Measurements from ENCODE around the gene HK3. TPM values are rescaled to one million over a fixed set of nuclear protein-coding genes. Genes with fewer than 3 reads are reported as not detected.

Gene HK3
- total RNA-seq, 2 donors from 2014 or later, result 1.8 to 3.6 TPM

DNA sequence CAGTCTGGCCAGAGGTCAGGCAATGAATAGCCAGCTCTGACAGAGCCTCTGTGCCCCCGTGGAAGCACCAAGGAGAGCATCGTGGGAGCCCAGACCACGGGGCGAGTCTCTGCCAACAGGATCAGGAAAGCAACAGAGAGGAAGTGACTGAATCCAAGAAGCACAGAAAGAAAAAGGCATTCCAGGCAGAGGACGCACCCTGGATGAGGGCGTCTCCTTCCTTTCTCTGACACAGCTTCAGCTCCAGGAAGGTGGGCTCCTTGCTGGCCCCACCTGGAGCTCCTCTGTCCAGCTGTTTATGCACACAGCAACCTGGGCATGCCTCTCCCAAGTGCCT, 16.6 kb downstream of the HK3 start:
- intact Hi-C loops (cut with DNase I), result no loop called here
- no peak overlapping the region for H3K4me3 ChIP-seq
- H3K9me3 ChIP-seq, result no peaks in the 10 kb centered on the region
- DNase-seq (no peak), ATAC-seq (no peak)
- TF ChIP-seq POLR2A (IDR thresholded peaks at IDR 0.05), result no peak
- TF ChIP-seq, protein P1, sequence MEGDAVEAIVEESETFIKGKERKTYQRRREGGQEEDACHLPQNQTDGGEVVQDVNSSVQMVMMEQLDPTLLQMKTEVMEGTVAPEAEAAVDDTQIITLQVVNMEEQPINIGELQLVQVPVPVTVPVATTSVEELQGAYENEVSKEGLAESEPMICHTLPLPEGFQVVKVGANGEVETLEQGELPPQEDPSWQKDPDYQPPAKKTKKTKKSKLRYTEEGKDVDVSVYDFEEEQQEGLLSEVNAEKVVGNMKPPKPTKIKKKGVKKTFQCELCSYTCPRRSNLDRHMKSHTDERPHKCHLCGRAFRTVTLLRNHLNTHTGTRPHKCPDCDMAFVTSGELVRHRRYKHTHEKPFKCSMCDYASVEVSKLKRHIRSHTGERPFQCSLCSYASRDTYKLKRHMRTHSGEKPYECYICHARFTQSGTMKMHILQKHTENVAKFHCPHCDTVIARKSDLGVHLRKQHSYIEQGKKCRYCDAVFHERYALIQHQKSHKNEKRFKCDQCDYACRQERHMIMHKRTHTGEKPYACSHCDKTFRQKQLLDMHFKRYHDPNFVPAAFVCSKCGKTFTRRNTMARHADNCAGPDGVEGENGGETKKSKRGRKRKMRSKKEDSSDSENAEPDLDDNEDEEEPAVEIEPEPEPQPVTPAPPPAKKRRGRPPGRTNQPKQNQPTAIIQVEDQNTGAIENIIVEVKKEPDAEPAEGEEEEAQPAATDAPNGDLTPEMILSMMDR (IDR thresholded peaks at IDR 0.05), result no peak
- no peaks in the 10 kb centered on the region for H3K36me3 ChIP-seq (replicated peaks in 1 of 2; ENCODE audit: insufficient read depth in 1 of 2, low read depth in 2 of 2)
- H3K4me1 ChIP-seq, result no peaks in the 10 kb centered on the region
- 49 to 57% methylated on average over 6 of the region's 6 CpGs for WGBS, 2 donors
- H3K27me3 ChIP-seq, result no peaks in the 10 kb centered on the region
- H3K27ac ChIP-seq, result no peak overlapping the region

DNA sequence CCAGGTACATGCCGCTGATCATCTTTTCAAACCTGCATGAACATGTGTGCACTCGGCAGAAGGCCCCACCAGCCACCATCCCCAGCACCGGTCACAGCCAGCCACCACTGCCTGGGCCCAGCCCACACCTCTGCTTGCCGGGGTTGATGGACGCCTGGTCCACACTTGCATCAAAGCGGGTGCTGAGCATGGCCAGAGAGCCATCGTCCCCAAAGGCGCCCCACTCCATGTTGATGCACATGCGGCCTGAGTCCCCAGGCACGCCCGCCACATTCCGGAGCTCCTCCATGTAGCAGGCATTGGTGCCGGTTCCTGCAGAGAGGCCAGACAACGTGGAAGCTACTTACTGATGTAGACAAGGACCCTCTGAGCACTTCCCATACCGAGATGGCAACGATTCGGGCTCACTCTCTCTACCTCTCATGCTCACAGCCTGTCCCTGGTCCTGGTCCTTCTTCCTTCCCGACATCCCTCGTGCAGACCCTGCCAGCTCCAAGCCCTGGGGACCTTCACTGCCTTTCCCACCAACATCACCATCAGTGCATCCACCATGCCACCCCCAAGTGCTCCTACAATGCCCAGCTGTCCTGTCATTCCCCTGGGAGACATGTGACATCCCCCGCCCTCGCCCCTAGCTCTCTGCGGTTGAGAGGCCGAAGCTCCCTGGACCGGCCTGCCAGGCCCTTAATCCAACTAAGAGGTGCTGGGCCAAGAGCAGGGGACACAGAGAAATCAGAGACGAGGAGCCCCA, 17.2 kb downstream of the HK3 start:
- Histone ChIP-seq H3K4me3 (no peak overlapping the region), H3K36me3 (replicated peaks in 1 of 2; ENCODE audit: insufficient read depth in 1 of 2, low read depth in 2 of 2) (no peaks in the 10 kb centered on the region), H3K9me3 (no peaks in the 10 kb centered on the region), H3K27me3 (no peaks in the 10 kb centered on the region), H3K4me1 (no peaks in the 10 kb centered on the region), H3K27ac (no peak overlapping the region)
- no peak for TF ChIP-seq POLR2A (IDR thresholded peaks at IDR 0.05)
- TF ChIP-seq, protein P1 (IDR thresholded peaks at IDR 0.05), result no peak
- intact Hi-C loops (cut with DNase I), result no loop called here
- no peak for ATAC-seq
- no peak for DNase-seq
- WGBS, 2 donors, result 79 to 85% methylated on average over 15 to 25 of the region's 25 CpGs

DNA sequence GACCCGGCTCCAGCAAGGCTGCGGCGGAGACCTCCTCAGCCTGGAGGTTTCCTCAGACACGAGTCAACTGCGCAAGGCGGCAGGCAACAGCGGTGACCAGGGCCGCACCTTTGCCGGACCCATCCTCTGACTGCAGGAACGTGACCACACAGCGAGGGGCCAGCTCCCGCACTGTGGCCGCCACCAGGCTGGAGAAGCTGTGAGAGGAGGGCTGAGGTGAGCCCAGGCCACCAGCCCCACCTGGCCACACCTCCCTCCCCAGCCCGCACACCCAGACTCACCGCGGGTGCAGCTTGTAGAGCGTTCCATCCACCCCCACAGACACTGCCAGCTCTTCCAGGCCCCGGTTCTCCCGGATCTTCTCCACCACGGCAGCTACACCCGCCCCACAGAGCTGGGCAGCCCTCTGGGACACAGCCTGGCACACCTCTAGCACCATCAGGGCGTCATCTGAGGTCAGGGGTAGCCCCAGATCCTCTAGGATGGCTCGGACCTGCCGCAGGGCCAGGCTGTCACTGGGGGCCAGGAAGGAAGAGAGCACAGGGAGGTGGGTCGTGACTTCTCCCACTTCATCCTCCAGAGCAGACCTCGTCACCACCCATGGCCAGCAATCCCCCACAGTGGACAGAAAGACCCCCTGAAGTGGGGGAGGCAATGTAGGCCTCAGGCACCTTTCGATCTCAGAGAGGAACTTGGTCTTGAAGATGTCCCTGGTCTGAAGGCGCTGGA, 18.0 kb downstream of the HK3 start:
- no peaks in the 10 kb centered on the region for H3K9me3 ChIP-seq
- H3K4me3 ChIP-seq, result no peak overlapping the region
- H3K36me3 ChIP-seq (replicated peaks in 1 of 2; ENCODE audit: insufficient read depth in 1 of 2, low read depth in 2 of 2), result no peaks in the 10 kb centered on the region
- intact Hi-C loops (cut with DNase I), result no loop called here
- ATAC-seq (no peak), DNase-seq (no peak)
- TF ChIP-seq, protein P1 (IDR thresholded peaks at IDR 0.05), result no peak
- TF ChIP-seq POLR2A (IDR thresholded peaks at IDR 0.05), result no peak
- no peaks in the 10 kb centered on the region for H3K4me1 ChIP-seq
- H3K27ac ChIP-seq, result no peak overlapping the region
- 86 to 87% methylated on average over 5 to 21 of the region's 28 CpGs for WGBS, 2 donors
- no peaks in the 10 kb centered on the region for H3K27me3 ChIP-seq

DNA sequence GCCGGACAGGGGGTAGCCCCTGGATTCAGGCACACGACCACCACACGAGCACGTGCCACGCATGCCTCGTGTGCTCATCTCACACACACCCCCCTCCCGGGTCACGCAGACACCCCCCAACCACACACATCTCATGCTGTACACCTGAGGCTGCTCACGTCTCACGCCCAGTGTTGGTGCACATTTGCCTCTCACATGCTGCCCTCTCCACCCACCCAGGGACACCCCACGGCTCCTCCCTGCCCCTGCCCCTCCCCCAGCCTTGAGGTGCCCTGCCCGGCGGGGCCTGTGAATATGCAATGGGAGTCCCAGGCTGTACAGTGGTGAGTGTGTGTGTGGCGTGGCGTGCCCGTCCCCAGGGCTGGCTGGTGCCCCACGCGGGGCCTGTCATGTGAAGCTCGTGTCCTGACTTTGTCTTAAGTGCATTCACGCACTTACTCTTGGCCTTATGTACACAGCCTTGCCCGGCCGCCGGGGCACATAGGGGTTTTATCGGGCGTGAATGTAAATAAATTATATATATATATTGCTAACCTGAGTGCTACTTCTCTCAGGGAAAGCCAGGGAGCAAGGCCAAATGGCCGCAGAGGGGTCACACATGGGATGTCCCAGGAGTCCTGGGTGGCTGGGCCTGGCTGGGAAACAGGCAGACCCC, 18.7 kb downstream of the HK3 start:
- Histone ChIP-seq H3K36me3 (replicated peaks in 1 of 2; ENCODE audit: insufficient read depth in 1 of 2, low read depth in 2 of 2) (no peaks in the 10 kb centered on the region), H3K27ac (no peak overlapping the region), H3K4me1 (no peaks in the 10 kb centered on the region), H3K9me3 (no peaks in the 10 kb centered on the region), H3K4me3 (no peak overlapping the region), H3K27me3 (no peaks in the 10 kb centered on the region)
- intact Hi-C loops (cut with DNase I), result no loop called here
- TF ChIP-seq, protein P1 (IDR thresholded peaks at IDR 0.05), result no peak
- no peak for TF ChIP-seq POLR2A (IDR thresholded peaks at IDR 0.05)
- DNase-seq (no peak), ATAC-seq (no peak)
- 73 to 86% methylated on average over 13 to 23 of the region's 26 CpGs for WGBS, 2 donors

Measured in body of pancreas (tissue), 4 donors.